Colonic mucosa (tissue), 4 donors: ENCODE results near the gene ACOT2. TPM values are rescaled to one million over a fixed set of nuclear protein-coding genes. Genes with fewer than 3 reads are reported as not detected.
A peak's percentile ranks its signal among the peaks of the same experiment; 100 is the strongest.

ENCODE experiments used
- DNase-seq: peaks from one replicate; pipeline ENCODE4 v3.0.0-alpha.2; 2020
- H3K27ac ChIP-seq: fragments of 200-600 bp; one replicate; pipeline ENCODE4 v1.8.0; 2021
- H3K27me3 ChIP-seq: fragments of 200-600 bp; one replicate; pipeline ENCODE4 v1.8.0; 2021
- H3K36me3 ChIP-seq: fragments of 200-600 bp; one replicate; pipeline ENCODE4 v1.8.0; 2021
- H3K4me1 ChIP-seq: fragments of 200-600 bp; one replicate; pipeline ENCODE4 v1.8.0; 2021; ENCODE audit warnings: mild to moderate bottlenecking
- H3K4me3 ChIP-seq: fragments of 200-600 bp; one replicate; pipeline ENCODE4 v1.8.0; 2021
- H3K9ac ChIP-seq, 2 donors: one replicate each; pipeline ENCODE4 v1.7.0; 2013; ENCODE audit warnings: control low read depth in 2 of 2, low read depth in 2 of 2, low read length in 2 of 2
- H3K9me3 ChIP-seq: fragments of 200-600 bp; one replicate; pipeline ENCODE4 v1.8.0; 2021
- intact Hi-C: fragments of 100-400 bp; cut with DNase I; formaldehyde crosslinking; loops from one replicate; pipeline ENCODE4 v1.14.1; 2022
- total RNA-seq, 2 donors: library from RNA; stranded (reverse); fragmentation: NEBNext Ultra II Directional in 1 of 2; extraction: Animal tissue kit (Norgen Biotek cat#: 25700) in 1 of 2; gene quantifications; one replicate each; pipeline ENCODE4 v1.2.1, GENCODE V29; 2021
- TF ChIP-seq, protein P1 (sequence below): fragments of 200-600 bp; IDR thresholded peaks from one replicate; pipeline ENCODE4 v1.8.0; 2022; ENCODE audit warnings: antibody characterized with exemption, mild to moderate bottlenecking
- donor health status: healthy.
- donor health status: DM: no; HTN: no; CAD: no.
- donor health status: DM: no; HTN: no; CAD: no.

The ACOT2 gene
- total RNA-seq, 2 donors from 2014 or later: 24.3 to 44.2 TPM

DNA sequence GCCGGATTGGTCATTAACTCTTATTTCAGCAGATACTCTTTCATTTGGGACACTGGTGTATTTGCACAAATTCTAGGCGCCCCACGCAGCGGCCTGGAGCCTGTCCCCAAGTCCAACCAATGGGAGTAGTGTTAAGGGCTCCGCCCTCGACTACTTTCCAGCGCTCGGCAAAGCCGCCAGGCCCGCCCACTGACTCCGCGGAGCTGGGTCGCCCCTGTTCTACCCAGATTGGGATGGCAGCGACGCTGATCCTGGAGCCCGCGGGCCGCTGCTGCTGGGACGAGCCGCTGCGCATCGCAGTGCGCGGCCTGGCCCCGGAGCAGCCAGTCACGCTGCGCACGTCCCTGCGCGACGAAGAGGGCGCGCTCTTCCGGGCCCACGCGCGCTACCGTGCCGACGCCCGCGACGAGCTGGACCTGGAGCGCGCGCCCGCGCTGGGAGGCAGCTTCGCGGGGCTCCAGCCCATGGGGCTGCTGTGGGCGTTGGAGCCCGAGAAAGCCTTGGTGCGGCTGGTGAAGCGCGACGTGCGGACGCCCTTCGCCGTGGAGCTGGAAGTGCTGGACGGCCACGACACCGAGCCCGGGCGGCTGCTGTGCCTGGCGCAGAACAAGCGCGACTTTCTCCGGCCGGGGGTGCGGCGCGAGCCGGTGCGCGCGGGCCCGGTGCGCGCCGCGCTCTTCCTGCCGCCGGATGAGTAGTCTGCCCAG is 43.5 kb downstream of the ACOT2 start, which contains the start of gene ACOT6:
Gene ACOT6 (plus strand): TSS at position 179 of the 707 bp plus-strand sequence. CDS start 55 bp downstream, at position 234.
- Histone ChIP-seq H3K4me1 (no peaks in the 10 kb centered on the region), H3K27ac (peak within 1 kb of the TSS; percentile 56), H3K9me3 (no peaks in the 10 kb centered on the region), H3K4me3 (peak within 1 kb of the TSS; percentile 63), H3K36me3 (no peaks in the 10 kb centered on the region), H3K9ac (peak within 1 kb of the TSS; percentile 48 to 54), H3K27me3 (no peaks in the 10 kb centered on the region)
- intact Hi-C loops: no loop called here
- peak; percentile 81 for DNase-seq
- TF ChIP-seq, protein P1, sequence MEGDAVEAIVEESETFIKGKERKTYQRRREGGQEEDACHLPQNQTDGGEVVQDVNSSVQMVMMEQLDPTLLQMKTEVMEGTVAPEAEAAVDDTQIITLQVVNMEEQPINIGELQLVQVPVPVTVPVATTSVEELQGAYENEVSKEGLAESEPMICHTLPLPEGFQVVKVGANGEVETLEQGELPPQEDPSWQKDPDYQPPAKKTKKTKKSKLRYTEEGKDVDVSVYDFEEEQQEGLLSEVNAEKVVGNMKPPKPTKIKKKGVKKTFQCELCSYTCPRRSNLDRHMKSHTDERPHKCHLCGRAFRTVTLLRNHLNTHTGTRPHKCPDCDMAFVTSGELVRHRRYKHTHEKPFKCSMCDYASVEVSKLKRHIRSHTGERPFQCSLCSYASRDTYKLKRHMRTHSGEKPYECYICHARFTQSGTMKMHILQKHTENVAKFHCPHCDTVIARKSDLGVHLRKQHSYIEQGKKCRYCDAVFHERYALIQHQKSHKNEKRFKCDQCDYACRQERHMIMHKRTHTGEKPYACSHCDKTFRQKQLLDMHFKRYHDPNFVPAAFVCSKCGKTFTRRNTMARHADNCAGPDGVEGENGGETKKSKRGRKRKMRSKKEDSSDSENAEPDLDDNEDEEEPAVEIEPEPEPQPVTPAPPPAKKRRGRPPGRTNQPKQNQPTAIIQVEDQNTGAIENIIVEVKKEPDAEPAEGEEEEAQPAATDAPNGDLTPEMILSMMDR: no peak

- DNase-seq: peak; percentile 36
Observed at GRCh38 chr14:73613046-73613383, 44.0 kb downstream of the ACOT2 start.

GRCh38 chr14:73613419-73613963 is 44.5 kb downstream of the ACOT2 start:
- peak overlapping the region in 1 of 2 donors; percentile 54 for H3K9ac ChIP-seq
- no peaks in the 10 kb centered on the region for H3K27me3 ChIP-seq
- no peak for DNase-seq
- peak overlapping the region; percentile 63 for H3K4me3 ChIP-seq
- intact Hi-C loops: no loop called here
- H3K9me3 ChIP-seq: no peaks in the 10 kb centered on the region
- no peaks in the 10 kb centered on the region for H3K4me1 ChIP-seq
- TF ChIP-seq, protein P1: no peak
- no peak overlapping the region for H3K27ac ChIP-seq
- no peaks in the 10 kb centered on the region for H3K36me3 ChIP-seq

More at GRCh38 chr14:73613046-73613383, 44.0 kb downstream of the ACOT2 start:
- Histone ChIP-seq H3K9ac (peak overlapping the region in 1 of 2 donors; percentile 54), H3K27ac (peak overlapping the region; percentile 56), H3K4me1 (no peaks in the 10 kb centered on the region), H3K4me3 (peak overlapping the region; percentile 63), H3K27me3 (no peaks in the 10 kb centered on the region), H3K36me3 (no peaks in the 10 kb centered on the region), H3K9me3 (no peaks in the 10 kb centered on the region)
- TF ChIP-seq, protein P1: no peak
- intact Hi-C loops: no loop called here

DNA sequence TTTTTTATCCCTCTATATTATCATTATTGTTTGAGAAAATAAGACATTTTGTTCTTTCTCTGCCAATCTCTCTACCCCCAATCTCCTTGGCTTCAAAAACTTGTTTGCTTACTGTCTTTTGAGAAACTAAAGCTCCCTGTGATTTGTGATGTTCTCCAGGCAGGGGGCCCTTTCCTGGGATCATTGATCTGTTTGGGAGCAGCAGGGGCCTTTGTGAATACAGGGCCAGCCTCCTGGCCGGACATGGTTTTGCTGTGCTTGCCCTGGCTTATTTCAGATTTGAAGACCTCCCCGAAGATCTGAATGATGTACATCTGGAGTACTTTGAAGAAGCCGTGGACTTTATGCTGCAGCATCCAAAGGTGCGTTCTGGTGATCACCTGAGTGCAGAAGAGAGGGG is 47.8 kb downstream of the ACOT2 start:
- H3K27me3 ChIP-seq: no peaks in the 10 kb centered on the region
- TF ChIP-seq, protein P1: no peak
- no peak overlapping the region for H3K27ac ChIP-seq
- intact Hi-C loops: no loop called here
- no peak overlapping the region for H3K4me3 ChIP-seq
- no peak overlapping the region for H3K9ac ChIP-seq
- H3K4me1 ChIP-seq: no peaks in the 10 kb centered on the region
- no peaks in the 10 kb centered on the region for H3K9me3 ChIP-seq
- no peaks in the 10 kb centered on the region for H3K36me3 ChIP-seq
- no peak for DNase-seq

- H3K4me3 ChIP-seq: no peak overlapping the region
- no peaks in the 10 kb centered on the region for H3K27me3 ChIP-seq
- H3K27ac ChIP-seq: no peak overlapping the region
- H3K9ac ChIP-seq: no peak overlapping the region
- no peaks in the 10 kb centered on the region for H3K9me3 ChIP-seq
- no peaks in the 10 kb centered on the region for H3K36me3 ChIP-seq
- DNase-seq: no peak
- no peaks in the 10 kb centered on the region for H3K4me1 ChIP-seq
- intact Hi-C loops: no loop called here
- TF ChIP-seq, protein P1: no peak
Observed at GRCh38 chr14:73619524-73619923, 50.5 kb downstream of the ACOT2 start.
